ENCODE data around the gene TBC1D22A. TPM values are rescaled to one million over a fixed set of nuclear protein-coding genes. Genes with fewer than 3 reads are reported as not detected.
A peak's percentile ranks its signal among the peaks of the same experiment; 100 is the strongest.

TBC1D22A gene, protein sequence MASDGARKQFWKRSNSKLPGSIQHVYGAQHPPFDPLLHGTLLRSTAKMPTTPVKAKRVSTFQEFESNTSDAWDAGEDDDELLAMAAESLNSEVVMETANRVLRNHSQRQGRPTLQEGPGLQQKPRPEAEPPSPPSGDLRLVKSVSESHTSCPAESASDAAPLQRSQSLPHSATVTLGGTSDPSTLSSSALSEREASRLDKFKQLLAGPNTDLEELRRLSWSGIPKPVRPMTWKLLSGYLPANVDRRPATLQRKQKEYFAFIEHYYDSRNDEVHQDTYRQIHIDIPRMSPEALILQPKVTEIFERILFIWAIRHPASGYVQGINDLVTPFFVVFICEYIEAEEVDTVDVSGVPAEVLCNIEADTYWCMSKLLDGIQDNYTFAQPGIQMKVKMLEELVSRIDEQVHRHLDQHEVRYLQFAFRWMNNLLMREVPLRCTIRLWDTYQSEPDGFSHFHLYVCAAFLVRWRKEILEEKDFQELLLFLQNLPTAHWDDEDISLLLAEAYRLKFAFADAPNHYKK
- total RNA-seq (2021; fragmentation: NEBNext Ultra II Directional; extraction: Animal tissue kit (Norgen Biotek cat#: 25700)) = 10 to 100 TPM; 20.4 to 24.1 (median 22.2) TPM
- long read RNA-seq, transcript TBC1D22A-201 (13 exons, 3,787 nt) = major isoform, 14 of 32 reads
- long read RNA-seq, partial matches to known transcripts = 12 of 32 reads
- long read RNA-seq, other reads (novel, unspliced or antisense) = 5 of 32 reads

DNA sequence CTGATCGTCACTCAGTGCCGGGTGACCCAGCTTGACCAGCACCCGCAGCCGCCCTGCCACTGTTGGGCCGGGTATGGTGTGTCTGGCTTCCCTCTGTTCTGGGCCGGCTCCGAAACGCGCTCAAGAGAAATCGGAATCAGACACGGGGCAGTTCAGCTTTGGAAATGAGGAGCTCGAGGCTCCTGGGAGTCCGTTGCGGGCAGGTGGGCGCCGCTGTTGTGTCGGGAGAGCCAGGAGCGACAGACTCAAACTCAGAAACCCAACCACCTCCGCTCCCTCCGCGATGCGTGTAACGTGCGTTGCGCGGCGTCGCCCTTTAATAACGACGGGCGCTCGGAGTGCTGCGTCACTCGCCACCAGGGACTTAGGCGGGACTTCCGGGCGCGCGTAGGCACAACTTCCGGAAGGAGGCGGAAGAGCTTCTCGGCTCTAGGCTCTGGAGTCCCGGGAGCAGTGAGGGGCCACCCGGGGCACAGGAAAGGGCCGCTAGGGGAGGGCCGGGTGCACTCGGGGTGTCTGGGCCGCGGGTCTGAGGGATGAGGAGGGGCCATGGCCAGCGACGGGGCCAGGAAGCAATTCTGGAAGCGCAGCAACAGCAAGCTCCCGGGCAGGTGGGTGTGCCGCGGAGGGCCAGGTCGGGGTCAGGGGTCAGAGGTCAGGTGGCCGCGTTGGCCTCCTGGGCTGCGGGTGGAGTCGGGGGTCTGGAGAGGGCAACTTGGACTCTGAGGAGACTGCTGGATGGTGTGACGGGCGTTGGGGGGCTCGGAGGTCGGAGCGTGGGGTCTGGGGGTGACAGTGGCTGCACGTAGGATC, at the start of gene TBC1D22A:
TBC1D22A (plus strand) TSS at position 413 of the 813 bp plus-strand sequence; CDS start at position 550, 137 bp downstream.
- H3K27me3 Mint-ChIP-seq (ENCODE audit: insufficient read depth) = no peaks in the 10 kb centered on the region; the same call in 1 of the 2 replicates
- peaks cover 16% of the 10 kb centered on the region for H3K36me3 Mint-ChIP-seq (ENCODE audit: low read depth)
- TF ChIP-seq, protein P1, sequence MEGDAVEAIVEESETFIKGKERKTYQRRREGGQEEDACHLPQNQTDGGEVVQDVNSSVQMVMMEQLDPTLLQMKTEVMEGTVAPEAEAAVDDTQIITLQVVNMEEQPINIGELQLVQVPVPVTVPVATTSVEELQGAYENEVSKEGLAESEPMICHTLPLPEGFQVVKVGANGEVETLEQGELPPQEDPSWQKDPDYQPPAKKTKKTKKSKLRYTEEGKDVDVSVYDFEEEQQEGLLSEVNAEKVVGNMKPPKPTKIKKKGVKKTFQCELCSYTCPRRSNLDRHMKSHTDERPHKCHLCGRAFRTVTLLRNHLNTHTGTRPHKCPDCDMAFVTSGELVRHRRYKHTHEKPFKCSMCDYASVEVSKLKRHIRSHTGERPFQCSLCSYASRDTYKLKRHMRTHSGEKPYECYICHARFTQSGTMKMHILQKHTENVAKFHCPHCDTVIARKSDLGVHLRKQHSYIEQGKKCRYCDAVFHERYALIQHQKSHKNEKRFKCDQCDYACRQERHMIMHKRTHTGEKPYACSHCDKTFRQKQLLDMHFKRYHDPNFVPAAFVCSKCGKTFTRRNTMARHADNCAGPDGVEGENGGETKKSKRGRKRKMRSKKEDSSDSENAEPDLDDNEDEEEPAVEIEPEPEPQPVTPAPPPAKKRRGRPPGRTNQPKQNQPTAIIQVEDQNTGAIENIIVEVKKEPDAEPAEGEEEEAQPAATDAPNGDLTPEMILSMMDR (IDR thresholded peaks at IDR 0.05) = peak; percentile 36
- H3K9me3 Mint-ChIP-seq = no peaks in the 10 kb centered on the region
- H3K27ac Mint-ChIP-seq = peak within 1 kb of the TSS; percentile 94
- H3K4me3 Mint-ChIP-seq = peak within 1 kb of the TSS; percentile 96
- peak; percentile 88 for DNase-seq
- peaks cover 53% of the 10 kb centered on the region for H3K4me1 Mint-ChIP-seq (ENCODE audit: low read depth)

DNA sequence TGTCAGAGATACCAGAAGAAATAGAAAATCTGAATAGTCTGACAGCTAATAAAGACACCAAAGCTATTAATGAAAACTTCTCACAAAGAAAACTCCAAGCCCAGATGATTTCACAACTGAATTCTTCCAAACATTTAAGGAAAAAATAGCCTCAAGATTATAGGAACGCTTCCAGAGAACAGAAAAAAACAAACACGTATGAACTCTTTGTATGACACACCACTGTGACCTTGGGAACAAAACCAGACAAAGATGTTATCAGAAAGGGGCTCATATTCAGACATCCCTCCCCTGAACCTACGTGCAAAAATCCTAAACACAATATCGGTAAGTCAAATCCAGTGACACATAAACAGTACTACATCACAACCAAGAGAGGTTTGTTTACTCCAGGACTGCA, 47.9 kb upstream of the TBC1D22A start:
- peaks cover 2% of the 10 kb centered on the region; the same call in 1 of the 2 replicates for H3K27me3 Mint-ChIP-seq (ENCODE audit: insufficient read depth)
- peak; percentile 43 for DNase-seq
- H3K4me3 Mint-ChIP-seq = no peak overlapping the region
- TF ChIP-seq, protein P1 (IDR thresholded peaks at IDR 0.05) = no peak
- H3K36me3 Mint-ChIP-seq (ENCODE audit: low read depth) = peaks cover 34% of the 10 kb centered on the region
- H3K27ac Mint-ChIP-seq = peak overlapping the region; percentile 79
- peaks cover 16% of the 10 kb centered on the region for H3K4me1 Mint-ChIP-seq (ENCODE audit: low read depth)
- H3K9me3 Mint-ChIP-seq = no peaks in the 10 kb centered on the region

DNA sequence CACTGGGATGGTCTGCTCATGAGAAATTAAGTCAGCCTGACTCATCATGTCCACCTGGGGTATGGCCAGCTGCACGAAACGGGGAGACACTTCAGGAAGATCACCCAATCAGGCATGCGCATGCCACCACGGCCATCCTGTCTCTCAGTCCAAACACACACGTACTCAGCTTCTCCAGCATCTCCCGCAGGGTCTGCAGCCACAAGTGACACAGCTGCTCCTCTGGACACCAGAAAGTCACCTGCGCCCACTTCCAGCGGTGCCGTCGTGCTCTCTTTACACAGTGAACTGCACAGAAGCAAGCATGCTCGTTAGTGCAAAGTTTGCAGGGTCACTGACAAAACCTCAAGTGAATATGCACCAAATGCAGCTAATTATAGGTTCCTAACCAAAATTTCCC, 42.5 kb upstream of the TBC1D22A start:
- H3K4me3 Mint-ChIP-seq = no peak overlapping the region

DNA sequence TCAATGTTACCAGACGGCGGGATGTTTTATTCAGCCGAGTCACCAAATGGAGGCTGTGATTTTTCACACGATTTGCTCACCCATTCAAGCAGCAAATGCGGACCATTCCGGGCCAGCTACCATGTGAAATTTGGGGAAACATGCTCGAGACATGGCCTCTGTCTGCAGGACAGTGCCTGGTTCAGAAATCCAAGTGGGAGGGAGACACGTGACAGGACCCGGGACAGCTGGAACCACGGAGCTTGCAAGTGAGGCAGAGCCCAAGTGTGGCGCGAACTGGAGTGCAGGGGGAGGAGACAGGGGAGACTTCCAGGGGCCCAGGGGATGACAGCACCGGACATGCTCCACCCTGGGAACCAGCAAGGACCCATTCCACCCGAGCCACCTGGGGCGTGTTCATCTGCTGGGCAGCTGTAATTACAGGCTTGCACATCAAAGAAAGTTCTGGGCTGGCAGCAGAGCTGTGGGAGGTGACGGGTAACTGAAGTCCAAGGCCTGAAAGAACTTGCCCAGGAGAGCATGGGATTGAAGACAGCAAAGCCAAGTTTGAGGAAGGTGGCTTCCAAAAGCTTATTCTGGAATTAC, 40.9 kb upstream of the TBC1D22A start:
- H3K9me3 Mint-ChIP-seq = no peaks in the 10 kb centered on the region
- peaks cover 18% of the 10 kb centered on the region for H3K36me3 Mint-ChIP-seq (ENCODE audit: low read depth)
- no peaks in the 10 kb centered on the region; the same call in 1 of the 2 replicates for H3K4me1 Mint-ChIP-seq (ENCODE audit: low read depth)
- no peak for DNase-seq
- TF ChIP-seq, protein P1 (IDR thresholded peaks at IDR 0.05) = no peak
- H3K27ac Mint-ChIP-seq = 0 out of 2 replicates have a peak overlapping the region, but pooled peaks have one; percentile 11
- no peaks in the 10 kb centered on the region; the same call in 1 of the 2 replicates for H3K27me3 Mint-ChIP-seq (ENCODE audit: insufficient read depth)
- no peak overlapping the region for H3K4me3 Mint-ChIP-seq

More for the DNA sequence above, 42.5 kb upstream of the TBC1D22A start:
- TF ChIP-seq, protein P1 (IDR thresholded peaks at IDR 0.05) = no peak
- H3K27me3 Mint-ChIP-seq (ENCODE audit: insufficient read depth) = no peaks in the 10 kb centered on the region; the same call in 1 of the 2 replicates
- H3K27ac Mint-ChIP-seq = peak overlapping the region; percentile 26; the same call in 1 of the 2 replicates
- H3K9me3 Mint-ChIP-seq = no peaks in the 10 kb centered on the region
- H3K36me3 Mint-ChIP-seq (ENCODE audit: low read depth) = peaks cover 24% of the 10 kb centered on the region
- peaks cover 8% of the 10 kb centered on the region for H3K4me1 Mint-ChIP-seq (ENCODE audit: low read depth)
- no peak for DNase-seq

DNA sequence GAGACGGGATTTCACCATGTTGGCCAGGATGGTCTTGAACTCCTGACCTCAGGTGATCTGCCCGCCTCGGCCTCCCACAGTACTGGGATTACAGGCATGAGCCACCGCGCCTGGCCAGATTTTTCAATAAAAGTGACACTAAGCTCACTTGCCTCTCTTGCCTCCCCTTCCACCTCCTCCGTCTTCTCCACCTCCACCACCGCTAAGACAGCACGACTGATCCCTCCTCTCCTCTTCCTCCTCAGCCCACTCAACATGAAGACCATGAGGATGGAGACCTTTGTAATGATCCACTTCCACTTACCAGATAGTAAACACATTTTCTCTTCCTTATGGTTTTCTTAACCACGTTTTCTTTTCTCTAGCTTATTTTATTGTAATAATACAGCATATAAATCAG, 38.6 kb upstream of the TBC1D22A start:
- DNase-seq = no peak
- TF ChIP-seq, protein P1 (IDR thresholded peaks at IDR 0.05) = no peak
- Mint-ChIP-seq H3K9me3 (no peaks in the 10 kb centered on the region), H3K4me3 (no peak overlapping the region), H3K27ac (no peak overlapping the region), H3K4me1 (ENCODE audit: low read depth) (no peaks in the 10 kb centered on the region; the same call in 1 of the 2 replicates), H3K36me3 (ENCODE audit: low read depth) (peaks cover 13% of the 10 kb centered on the region), H3K27me3 (ENCODE audit: insufficient read depth) (no peaks in the 10 kb centered on the region; the same call in 1 of the 2 replicates)

All from HFFc6 (cell line).